WTC11 (cell line): Measurements from ENCODE around the gene OR52N1. TPM values are rescaled to one million over a fixed set of nuclear protein-coding genes. Genes with fewer than 3 reads are reported as not detected.

Experiments
- ATAC-seq: fragments of 200-7000 bp; cut with Tn5 transposase; 2 replicates; pipeline ENCODE4 v1.10.0; 2021; ENCODE audit warnings: mild to moderate bottlenecking, moderate library complexity
- CTCF ChIA-PET: fragments of 300-600 bp; sonication (Branson Sonifier 250); formaldehyde crosslinking; loops from one replicate; lab custom pipeline; 2021; ENCODE audit warnings: antibody characterized with exemption; lab: Charles Lee
- POLR2A ChIA-PET: fragments of 350-600 bp; sonication (Branson Sonifier 250); formaldehyde crosslinking; loops from one replicate; lab custom pipeline; 2021; ENCODE audit warnings: antibody characterized with exemption; lab: Charles Lee
- DNase-seq: peaks from one replicate; pipeline ENCODE4 v3.0.0; 2021; ENCODE audit warnings: low spot score
- H3K27ac Mint-ChIP-seq: 2 replicates; pipeline ENCODE4 v1.8.0; 2021; ENCODE audit warnings: mixed read lengths
- H3K27me3 Mint-ChIP-seq: 2 replicates; pipeline ENCODE4 v1.8.0; 2021; ENCODE audit warnings: low read depth, mild to moderate bottlenecking, moderate library complexity, mixed read lengths
- H3K36me3 Mint-ChIP-seq: 2 replicates; pipeline ENCODE4 v1.8.0; 2021; ENCODE audit warnings: mixed read lengths
- H3K4me1 Mint-ChIP-seq: 2 replicates; pipeline ENCODE4 v1.8.0; 2022; ENCODE audit warnings: mixed read lengths
- H3K4me3 Mint-ChIP-seq: 2 replicates; pipeline ENCODE4 v1.8.0; 2021; ENCODE audit warnings: mild to moderate bottlenecking, moderate library complexity, mixed read lengths
- H3K9me3 Mint-ChIP-seq: 2 replicates; pipeline ENCODE4 v1.8.0; 2021; ENCODE audit warnings: mixed read lengths
- CREM ChIP-seq: sonication (generic); formaldehyde crosslinking; IDR thresholded peaks from 2 replicates; pipeline ENCODE4 v1.8.1; 2022; ENCODE audit warnings: mild to moderate bottlenecking, missing genetic modification reagents, moderate library complexity
- ETV6 ChIP-seq: sonication (generic); formaldehyde crosslinking; IDR thresholded peaks from 2 replicates; pipeline ENCODE4 v1.8.1; 2022; ENCODE audit warnings: mild to moderate bottlenecking, missing genetic modification reagents
- GABPB1 ChIP-seq: sonication (generic); formaldehyde crosslinking; IDR thresholded peaks from 2 replicates; pipeline ENCODE4 v1.8.1; 2023; ENCODE audit warnings: mild to moderate bottlenecking, missing genetic modification reagents
- GRHL2 ChIP-seq: fragments of 250-450 bp; sonication (Bioruptor Pico); IDR thresholded peaks from 2 replicates; pipeline ENCODE4 v1.8.0; 2022; ENCODE audit warnings: mild to moderate bottlenecking, moderate library complexity; ENCODE audit not compliant: insufficient replicate concordance, severe bottlenecking
- GTF2I ChIP-seq: fragments of 250-450 bp; sonication (Bioruptor Pico); conservative IDR thresholded peaks from 2 replicates; pipeline ENCODE4 v1.4.0; 2021; ENCODE audit warnings: mild to moderate bottlenecking
- IRF2 ChIP-seq: sonication (generic); formaldehyde crosslinking; IDR thresholded peaks from 2 replicates; pipeline ENCODE4 v1.8.0; 2022; ENCODE audit warnings: low read depth, missing genetic modification reagents, borderline replicate concordance
- JUN ChIP-seq: sonication (generic); formaldehyde crosslinking; IDR thresholded peaks from 2 replicates; pipeline ENCODE4 v1.8.0; 2023; ENCODE audit warnings: mild to moderate bottlenecking, missing genetic modification reagents
- RELA ChIP-seq: sonication (generic); formaldehyde crosslinking; IDR thresholded peaks from 2 replicates; pipeline ENCODE4 v1.8.1; 2022; ENCODE audit warnings: missing genetic modification reagents, mild to moderate bottlenecking, borderline replicate concordance
- TCF7 ChIP-seq: sonication (generic); formaldehyde crosslinking; IDR thresholded peaks from 2 replicates; pipeline ENCODE4 v1.8.0; 2022; ENCODE audit warnings: mild to moderate bottlenecking, low read depth, missing genetic modification reagents, moderate library complexity
- ZNF396 ChIP-seq: fragments of 250-450 bp; sonication (Bioruptor Pico); IDR thresholded peaks from 2 replicates; pipeline ENCODE4 v1.8.0; 2021; ENCODE audit warnings: mild to moderate bottlenecking, moderate library complexity, borderline replicate concordance
- total RNA-seq: library from RNA; stranded (reverse); gene quantifications from 3 replicates; pipeline ENCODE4 v1.2.3, GENCODE V29; 2021
- TF ChIP-seq, protein P1 (sequence below): sonication (generic); formaldehyde crosslinking; IDR thresholded peaks from 2 replicates; pipeline ENCODE4 v1.8.0; 2023; ENCODE audit warnings: missing genetic modification reagents
- TF ChIP-seq, protein P2 (sequence below): sonication (generic); formaldehyde crosslinking; IDR thresholded peaks from 2 replicates; pipeline ENCODE4 v1.8.0; 2022; ENCODE audit warnings: mild to moderate bottlenecking, missing genetic modification reagents
- TF ChIP-seq, protein P3 (sequence below): sonication (generic); formaldehyde crosslinking; IDR thresholded peaks from 2 replicates; pipeline ENCODE4 v1.8.1; 2023; ENCODE audit warnings: mild to moderate bottlenecking, missing genetic modification reagents, moderate library complexity
- TF ChIP-seq, protein P4 (sequence below): fragments of 250-450 bp; sonication (Bioruptor Pico); IDR thresholded peaks from 2 replicates; pipeline ENCODE4 v1.8.0; 2021; ENCODE audit warnings: mild to moderate bottlenecking
- TF ChIP-seq, protein P5 (sequence below): sonication (generic); formaldehyde crosslinking; IDR thresholded peaks from 2 replicates; pipeline ENCODE4 v1.8.1; 2022; ENCODE audit warnings: mild to moderate bottlenecking, missing genetic modification reagents, moderate library complexity, borderline replicate concordance
- TF ChIP-seq, protein P6 (sequence below): sonication (generic); formaldehyde crosslinking; IDR thresholded peaks from 2 replicates; pipeline ENCODE4 v1.8.1; 2022; ENCODE audit warnings: mild to moderate bottlenecking, moderate library complexity, missing genetic modification reagents
- TF ChIP-seq, protein P7 (sequence below): sonication (generic); formaldehyde crosslinking; IDR thresholded peaks from 2 replicates; pipeline ENCODE4 v1.8.0; 2023; ENCODE audit warnings: missing genetic modification reagents, mild to moderate bottlenecking, borderline replicate concordance

OR52N1 gene
- total RNA-seq, 1 experiment from 2014 or later, result not detected

DNA sequence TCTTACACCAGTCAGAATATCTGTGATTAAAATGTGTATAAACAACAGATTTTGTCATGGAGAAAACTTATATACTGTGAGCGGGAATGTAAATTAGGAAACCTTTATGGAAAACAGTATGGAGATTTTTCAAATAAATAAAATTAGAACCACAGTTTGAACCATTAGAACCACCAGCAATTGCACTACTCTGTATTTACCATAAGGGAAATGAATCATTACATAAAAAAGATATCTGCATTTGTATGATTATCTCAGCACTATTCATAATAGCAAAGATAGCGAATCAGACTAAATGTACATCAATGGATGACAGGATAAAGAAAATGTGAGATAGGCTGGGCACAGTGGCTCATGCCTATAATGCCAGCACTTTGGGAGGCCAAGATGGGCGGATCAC, 44.5 kb downstream of the OR52N1 start:
- CTCF ChIA-PET, result interaction anchor here (1.4 kb wide), 1 partner anchor 1024 kb away, joined by 3 read pairs; no protein-coding TSS in a partner anchor
- Mint-ChIP-seq H3K27me3 (no peaks in the 10 kb centered on the region), H3K4me1 (no peaks in the 10 kb centered on the region), H3K4me3 (no peak overlapping the region), H3K27ac (no peak overlapping the region), H3K9me3 (no peaks in the 10 kb centered on the region), H3K36me3 (no peaks in the 10 kb centered on the region)
- no peak for DNase-seq
- POLR2A ChIA-PET, result no interaction called here
- ATAC-seq, result no peak
- TF ChIP-seq JUN (CRISPR knock-in tag) (no peak), GABPB1 (CRISPR knock-in tag) (no peak), IRF2 (CRISPR knock-in tag) (no peak), CREM (no peak), ETV6 (CRISPR knock-in tag) (no peak)
- TF ChIP-seq, protein P1, sequence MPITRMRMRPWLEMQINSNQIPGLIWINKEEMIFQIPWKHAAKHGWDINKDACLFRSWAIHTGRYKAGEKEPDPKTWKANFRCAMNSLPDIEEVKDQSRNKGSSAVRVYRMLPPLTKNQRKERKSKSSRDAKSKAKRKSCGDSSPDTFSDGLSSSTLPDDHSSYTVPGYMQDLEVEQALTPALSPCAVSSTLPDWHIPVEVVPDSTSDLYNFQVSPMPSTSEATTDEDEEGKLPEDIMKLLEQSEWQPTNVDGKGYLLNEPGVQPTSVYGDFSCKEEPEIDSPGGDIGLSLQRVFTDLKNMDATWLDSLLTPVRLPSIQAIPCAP (CRISPR knock-in tag), result no peak
- TF ChIP-seq, protein P2, sequence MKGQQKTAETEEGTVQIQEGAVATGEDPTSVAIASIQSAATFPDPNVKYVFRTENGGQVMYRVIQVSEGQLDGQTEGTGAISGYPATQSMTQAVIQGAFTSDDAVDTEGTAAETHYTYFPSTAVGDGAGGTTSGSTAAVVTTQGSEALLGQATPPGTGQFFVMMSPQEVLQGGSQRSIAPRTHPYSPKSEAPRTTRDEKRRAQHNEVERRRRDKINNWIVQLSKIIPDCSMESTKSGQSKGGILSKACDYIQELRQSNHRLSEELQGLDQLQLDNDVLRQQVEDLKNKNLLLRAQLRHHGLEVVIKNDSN, result no peak
- TF ChIP-seq, protein P3, sequence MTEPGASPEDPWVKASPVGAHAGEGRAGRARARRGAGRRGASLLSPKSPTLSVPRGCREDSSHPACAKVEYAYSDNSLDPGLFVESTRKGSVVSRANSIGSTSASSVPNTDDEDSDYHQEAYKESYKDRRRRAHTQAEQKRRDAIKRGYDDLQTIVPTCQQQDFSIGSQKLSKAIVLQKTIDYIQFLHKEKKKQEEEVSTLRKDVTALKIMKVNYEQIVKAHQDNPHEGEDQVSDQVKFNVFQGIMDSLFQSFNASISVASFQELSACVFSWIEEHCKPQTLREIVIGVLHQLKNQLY (CRISPR knock-in tag), result no peak
- TF ChIP-seq, protein P4, sequence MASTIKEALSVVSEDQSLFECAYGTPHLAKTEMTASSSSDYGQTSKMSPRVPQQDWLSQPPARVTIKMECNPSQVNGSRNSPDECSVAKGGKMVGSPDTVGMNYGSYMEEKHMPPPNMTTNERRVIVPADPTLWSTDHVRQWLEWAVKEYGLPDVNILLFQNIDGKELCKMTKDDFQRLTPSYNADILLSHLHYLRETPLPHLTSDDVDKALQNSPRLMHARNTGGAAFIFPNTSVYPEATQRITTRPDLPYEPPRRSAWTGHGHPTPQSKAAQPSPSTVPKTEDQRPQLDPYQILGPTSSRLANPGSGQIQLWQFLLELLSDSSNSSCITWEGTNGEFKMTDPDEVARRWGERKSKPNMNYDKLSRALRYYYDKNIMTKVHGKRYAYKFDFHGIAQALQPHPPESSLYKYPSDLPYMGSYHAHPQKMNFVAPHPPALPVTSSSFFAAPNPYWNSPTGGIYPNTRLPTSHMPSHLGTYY (CRISPR knock-in tag), result no peak
- TF ChIP-seq, protein P5, sequence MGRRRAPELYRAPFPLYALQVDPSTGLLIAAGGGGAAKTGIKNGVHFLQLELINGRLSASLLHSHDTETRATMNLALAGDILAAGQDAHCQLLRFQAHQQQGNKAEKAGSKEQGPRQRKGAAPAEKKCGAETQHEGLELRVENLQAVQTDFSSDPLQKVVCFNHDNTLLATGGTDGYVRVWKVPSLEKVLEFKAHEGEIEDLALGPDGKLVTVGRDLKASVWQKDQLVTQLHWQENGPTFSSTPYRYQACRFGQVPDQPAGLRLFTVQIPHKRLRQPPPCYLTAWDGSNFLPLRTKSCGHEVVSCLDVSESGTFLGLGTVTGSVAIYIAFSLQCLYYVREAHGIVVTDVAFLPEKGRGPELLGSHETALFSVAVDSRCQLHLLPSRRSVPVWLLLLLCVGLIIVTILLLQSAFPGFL, result no peak
- TF ChIP-seq, protein P6, sequence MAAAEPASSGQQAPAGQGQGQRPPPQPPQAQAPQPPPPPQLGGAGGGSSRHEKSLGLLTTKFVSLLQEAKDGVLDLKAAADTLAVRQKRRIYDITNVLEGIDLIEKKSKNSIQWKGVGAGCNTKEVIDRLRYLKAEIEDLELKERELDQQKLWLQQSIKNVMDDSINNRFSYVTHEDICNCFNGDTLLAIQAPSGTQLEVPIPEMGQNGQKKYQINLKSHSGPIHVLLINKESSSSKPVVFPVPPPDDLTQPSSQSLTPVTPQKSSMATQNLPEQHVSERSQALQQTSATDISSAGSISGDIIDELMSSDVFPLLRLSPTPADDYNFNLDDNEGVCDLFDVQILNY (CRISPR knock-in tag), result no peak

DNA sequence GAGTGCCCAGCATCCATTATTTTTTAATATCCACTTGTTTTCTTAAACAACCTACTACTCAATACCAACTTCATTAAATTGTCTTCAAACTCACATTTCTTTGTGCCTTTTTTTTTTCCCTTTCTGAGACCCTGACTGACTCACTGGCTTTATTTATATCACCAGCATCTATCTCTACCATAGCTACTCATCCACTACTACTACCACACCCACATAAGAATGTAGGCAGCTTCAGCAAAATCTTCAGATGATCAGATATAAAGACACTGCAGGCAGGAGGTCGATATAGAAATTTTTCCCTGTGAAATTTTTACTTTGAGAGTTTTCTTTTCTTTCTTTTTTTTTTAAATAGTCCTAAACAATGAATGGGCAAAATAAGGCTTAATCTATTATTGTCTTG, 52.6 kb downstream of the OR52N1 start:
- ChIA-PET POLR2A (no interaction called here), CTCF (no interaction called here)
- no peak overlapping the region for H3K4me3 Mint-ChIP-seq
- no peak overlapping the region for H3K27ac Mint-ChIP-seq
- no peaks in the 10 kb centered on the region for H3K4me1 Mint-ChIP-seq
- H3K9me3 Mint-ChIP-seq, result no peaks in the 10 kb centered on the region
- no peaks in the 10 kb centered on the region for H3K36me3 Mint-ChIP-seq
- TF ChIP-seq TCF7 (CRISPR knock-in tag) (no peak), GTF2I (no peak), GRHL2 (CRISPR knock-in tag) (no peak), ZNF396 (CRISPR knock-in tag) (no peak), RELA (CRISPR knock-in tag) (no peak)
- TF ChIP-seq, protein P6 (CRISPR knock-in tag), result no peak
- TF ChIP-seq, protein P7, sequence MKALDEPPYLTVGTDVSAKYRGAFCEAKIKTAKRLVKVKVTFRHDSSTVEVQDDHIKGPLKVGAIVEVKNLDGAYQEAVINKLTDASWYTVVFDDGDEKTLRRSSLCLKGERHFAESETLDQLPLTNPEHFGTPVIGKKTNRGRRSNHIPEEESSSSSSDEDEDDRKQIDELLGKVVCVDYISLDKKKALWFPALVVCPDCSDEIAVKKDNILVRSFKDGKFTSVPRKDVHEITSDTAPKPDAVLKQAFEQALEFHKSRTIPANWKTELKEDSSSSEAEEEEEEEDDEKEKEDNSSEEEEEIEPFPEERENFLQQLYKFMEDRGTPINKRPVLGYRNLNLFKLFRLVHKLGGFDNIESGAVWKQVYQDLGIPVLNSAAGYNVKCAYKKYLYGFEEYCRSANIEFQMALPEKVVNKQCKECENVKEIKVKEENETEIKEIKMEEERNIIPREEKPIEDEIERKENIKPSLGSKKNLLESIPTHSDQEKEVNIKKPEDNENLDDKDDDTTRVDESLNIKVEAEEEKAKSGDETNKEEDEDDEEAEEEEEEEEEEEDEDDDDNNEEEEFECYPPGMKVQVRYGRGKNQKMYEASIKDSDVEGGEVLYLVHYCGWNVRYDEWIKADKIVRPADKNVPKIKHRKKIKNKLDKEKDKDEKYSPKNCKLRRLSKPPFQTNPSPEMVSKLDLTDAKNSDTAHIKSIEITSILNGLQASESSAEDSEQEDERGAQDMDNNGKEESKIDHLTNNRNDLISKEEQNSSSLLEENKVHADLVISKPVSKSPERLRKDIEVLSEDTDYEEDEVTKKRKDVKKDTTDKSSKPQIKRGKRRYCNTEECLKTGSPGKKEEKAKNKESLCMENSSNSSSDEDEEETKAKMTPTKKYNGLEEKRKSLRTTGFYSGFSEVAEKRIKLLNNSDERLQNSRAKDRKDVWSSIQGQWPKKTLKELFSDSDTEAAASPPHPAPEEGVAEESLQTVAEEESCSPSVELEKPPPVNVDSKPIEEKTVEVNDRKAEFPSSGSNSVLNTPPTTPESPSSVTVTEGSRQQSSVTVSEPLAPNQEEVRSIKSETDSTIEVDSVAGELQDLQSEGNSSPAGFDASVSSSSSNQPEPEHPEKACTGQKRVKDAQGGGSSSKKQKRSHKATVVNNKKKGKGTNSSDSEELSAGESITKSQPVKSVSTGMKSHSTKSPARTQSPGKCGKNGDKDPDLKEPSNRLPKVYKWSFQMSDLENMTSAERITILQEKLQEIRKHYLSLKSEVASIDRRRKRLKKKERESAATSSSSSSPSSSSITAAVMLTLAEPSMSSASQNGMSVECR (CRISPR knock-in tag), result no peak
- TF ChIP-seq, all 79 proteins: peak for 0
- H3K27me3 Mint-ChIP-seq, result no peaks in the 10 kb centered on the region
- DNase-seq (no peak), ATAC-seq (no peak)
